H1 (cell line): ENCODE data around the gene KRT4. TPM values are rescaled to one million over a fixed set of nuclear protein-coding genes. Genes with fewer than 3 reads are reported as not detected.

Source experiments
- EGR1 ChIP-seq: IDR thresholded peaks from 2 replicates; pipeline ENCODE4 v1.6.1; 2011; ENCODE audit warnings: low read depth, low read length, borderline replicate concordance
- SRF ChIP-seq: IDR thresholded peaks from 2 replicates; pipeline ENCODE4 v1.6.1; 2011; ENCODE audit warnings: mild to moderate bottlenecking, low read depth, low read length, moderate library complexity
- polyA plus RNA-seq, 7 experiments: library from polyadenylated mRNA; depleted of rRNA in 3 of 7; stranded (reverse) in 5 of 7; unstranded in 2 of 7; fragments of >200 nt in 5 of 7; fragments of 200-250 nt in 2 of 7; gene quantifications; 1 replicate in 5 of 7; 2 replicates in 1 of 7; 4 replicates in 1 of 7; pipeline versions ENCODE4 v1.2.1 to v1.2.3, GENCODE V29; 2011 to 2013; ENCODE audit warnings: missing spikeins in 2 of 7, mixed read lengths in 2 of 7
- total RNA-seq: library from RNA; stranded (reverse); fragmentation: NEBNext Ultra II Directional; extraction: Animal tissue kit (Norgen Biotek cat#: 25700); gene quantifications from 2 replicates; pipeline ENCODE4 v1.2.1, GENCODE V29; 2021

Gene KRT4
- total and polyA plus RNA-seq, 2 of the 8 experiments (the other 6 are each of a cell fraction or from before 2014, with no cell fraction given): not detected

DNA sequence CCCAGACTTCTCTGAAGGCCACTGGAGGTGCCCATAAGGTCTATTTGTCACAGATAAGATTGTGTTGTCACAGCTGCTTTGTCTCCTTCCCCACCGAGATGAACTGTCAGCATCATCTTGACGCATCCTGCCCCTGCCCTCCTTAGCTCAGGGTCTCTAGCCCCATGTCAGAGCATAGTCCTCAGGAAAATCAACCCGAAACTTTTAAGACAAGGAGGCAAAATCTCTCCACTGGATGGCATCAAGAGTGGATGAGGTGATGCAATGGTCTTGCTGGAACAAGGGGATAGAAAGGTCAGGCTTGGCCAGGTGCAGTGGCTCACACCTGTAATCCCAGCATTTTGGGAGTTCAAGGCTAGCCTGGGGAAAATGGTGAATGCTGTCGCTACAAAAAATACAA lies 12.0 kb upstream of the KRT4 start (continued):
- no peak for TF ChIP-seq EGR1
- no peak for TF ChIP-seq SRF
